ENCODE data around the gene EXOC2. TPM values are rescaled to one million over a fixed set of nuclear protein-coding genes. Genes with fewer than 3 reads are reported as not detected.

Gene EXOC2
- total and polyA plus RNA-seq, 2 donors (not counting 3 experiments of a cell fraction or from before 2014, with no cell fraction given) = 18.2 to 30.8 TPM

- no peak for TF ChIP-seq GATA2 (IDR thresholded peaks at IDR 0.05; ENCODE audit: insufficient read depth, insufficient read length, low read depth, low read length)
- no peak for TF ChIP-seq FOS (IDR thresholded peaks at IDR 0.05; ENCODE audit: borderline replicate concordance, insufficient read depth, low read length)
- no peak for TF ChIP-seq CTCF (IDR thresholded peaks at IDR 0.05; ENCODE audit: extremely low read depth in 1 of 2, insufficient read depth in 1 of 2, low read depth in 1 of 2, low read length in 2 of 2)
- TF ChIP-seq POLR2AphosphoS5 (IDR thresholded peaks at IDR 0.05; ENCODE audit: insufficient read depth, low read depth, low read length) = no peak
- TF ChIP-seq POLR2A (IDR thresholded peaks at IDR 0.05; ENCODE audit: low read depth, low read length) = no peak
- no peak for TF ChIP-seq MYC (IDR thresholded peaks at IDR 0.05; ENCODE audit: low read depth, low read length)
- no peak for TF ChIP-seq MAX (IDR thresholded peaks at IDR 0.05; ENCODE audit: insufficient read depth, insufficient read length)
- no peak for TF ChIP-seq EZH2 (IDR thresholded peaks at IDR 0.05; ENCODE audit: borderline replicate concordance, low read depth, low read length, severe bottlenecking)
- no peak for TF ChIP-seq JUN (IDR thresholded peaks at IDR 0.05; ENCODE audit: borderline replicate concordance, insufficient read depth, insufficient read length, low read depth)
- Histone ChIP-seq H3K27ac (ENCODE audit: insufficient read depth, low read depth, low read length) (no peak overlapping the region), H4K20me1 (replicated peaks; ENCODE audit: control insufficient read depth, extremely low read depth, insufficient read depth, low read length) (no peaks in the 10 kb centered on the region), H3K9me3 (replicated peaks; ENCODE audit: control insufficient read depth, insufficient read depth, low read length) (no peaks in the 10 kb centered on the region), H3K4me3 (replicated peaks in 1 of 3; ENCODE audit: insufficient read depth in 1 of 3, low read depth in 1 of 3, low read length in 3 of 3) (no peak overlapping the region), H2AFZ (ENCODE audit: low read depth, low read length) (no peak overlapping the region), H3K79me2 (ENCODE audit: control insufficient read depth, insufficient read depth, low read length) (peaks cover 69% of the 10 kb centered on the region), H3K36me3 (ENCODE audit: control insufficient read depth in 2 of 2, extremely low read depth in 1 of 2, insufficient read depth in 2 of 2, low read length in 2 of 2) (no peaks in the 10 kb centered on the region), H3K4me2 (ENCODE audit: insufficient read depth, low read length) (no peak overlapping the region), H3K9ac (replicated peaks; ENCODE audit: extremely low read depth, insufficient read depth, low read length) (no peak overlapping the region), H3K4me1 (ENCODE audit: control insufficient read depth, extremely low read depth, insufficient read depth, low read length) (peaks cover 33% of the 10 kb centered on the region), H3K27me3 (ENCODE audit: control insufficient read depth in 2 of 2, insufficient read depth in 2 of 2, low read length in 2 of 2) (no peaks in the 10 kb centered on the region), H3K9me1 (replicated peaks; ENCODE audit: control insufficient read depth, extremely low read depth, insufficient read depth, low read length) (no peaks in the 10 kb centered on the region)
- POLR2A ChIA-PET = no interaction called here
- CTCF ChIA-PET = interaction anchor here (1.1 to 1.7 kb wide), 2 partner anchors 42 to 87 kb away, joined by 5 read pairs; no protein-coding TSS in a partner anchor
- FAIRE-seq (no peak), DNase-seq (ENCODE audit: low read depth, low spot score) (no peak)
- dilution Hi-C loops (cut with MboI; ENCODE audit: extremely low pct_ligation_motif_present, low sequenced_read_pairs) = no loop called here
- intact Hi-C loops (cut with micrococcal nuclease) = no loop called here
- BruUV-seq (replicated peaks) = no TSS peak
Measured at GRCh38 chr6:680251-680650, 12.7 kb downstream of the EXOC2 start.
